ENCODE measurements around the gene MEF2D. TPM values are rescaled to one million over a fixed set of nuclear protein-coding genes. Genes with fewer than 3 reads are reported as not detected.

The MEF2D gene
- polyA plus RNA-seq, result 10 to 100 TPM in 2 of 4 donors, 1 to 10 TPM in 2; 5.8 to 23.7 (median 13.0) TPM
- long read RNA-seq, donor 1, result 0 reads
- long read RNA-seq, donor 2, result 0 reads
- long read RNA-seq, donor 3, result 0 reads
- long read RNA-seq, donor 4, result 0 reads
- long read RNA-seq, donor 5, result 0 reads
- long read RNA-seq, donor 6, result 0 reads
- long read RNA-seq, donor 7, result 0 reads
- long read RNA-seq, donor 8, result 0 reads
- long read RNA-seq, donor 9, result 0 reads
- long read RNA-seq, donor 10, partial matches to known transcripts, result 0 of 1 reads
- long read RNA-seq, donor 10, other reads (novel, unspliced or antisense), result 0 of 1 reads

DNA sequence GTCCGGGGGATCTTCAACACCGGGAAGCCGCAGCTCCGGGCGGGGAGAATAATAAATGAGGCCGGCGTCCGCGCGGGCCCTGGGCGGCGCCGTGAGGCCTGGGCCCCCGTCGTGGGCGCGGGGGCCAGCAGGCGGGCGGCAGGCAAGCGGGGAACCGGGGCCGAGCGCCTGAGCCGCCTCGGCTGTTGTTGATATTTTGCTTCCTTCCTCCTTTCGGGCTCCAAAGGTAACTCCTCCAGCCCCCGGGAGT lies at the start of gene MEF2D:
TSS of gene MEF2D (minus strand) at position 233 of the 250 bp plus-strand sequence. CDS start 17,483 bp downstream, outside the sequence.
- H3K4me1 ChIP-seq (ENCODE audit: control insufficient read depth in 3 of 3, insufficient read depth in 2 of 3, low read depth in 1 of 3, low read length in 2 of 3), result peaks cover 23 to 72% (median 41%) of the 10 kb centered on the region in 3 donors
- peak within 1 kb of the TSS; percentile 87 to 99 (median 96) for H3K4me3 ChIP-seq (ENCODE audit: low read depth in 1 of 3, low read length in 3 of 3)
- no peaks in the 10 kb centered on the region for H3K27me3 ChIP-seq (ENCODE audit: control insufficient read depth in 3 of 3, insufficient read depth in 3 of 3, low read length in 3 of 3)
- FAIRE-seq (no peak), DNase-seq (no peak)
- 0 to 1% (median 1%) methylated on average over 17 to 27 of the region's 27 CpGs for WGBS, 3 donors
- peaks cover 0 to 22% (median 0%) of the 10 kb centered on the region in 3 donors for H3K36me3 ChIP-seq (ENCODE audit: control insufficient read depth in 3 of 3, insufficient read depth in 2 of 3, low read depth in 1 of 3, low read length in 3 of 3)
- H3K27ac ChIP-seq (ENCODE audit: low read depth in 1 of 3, low read length in 2 of 3), result peak within 1 kb of the TSS; percentile 99
- H3K9me3 ChIP-seq (ENCODE audit: control insufficient read depth in 2 of 2, insufficient read depth in 1 of 2, low read depth in 1 of 2, low read length in 1 of 2), result no peaks in the 10 kb centered on the region

DNA sequence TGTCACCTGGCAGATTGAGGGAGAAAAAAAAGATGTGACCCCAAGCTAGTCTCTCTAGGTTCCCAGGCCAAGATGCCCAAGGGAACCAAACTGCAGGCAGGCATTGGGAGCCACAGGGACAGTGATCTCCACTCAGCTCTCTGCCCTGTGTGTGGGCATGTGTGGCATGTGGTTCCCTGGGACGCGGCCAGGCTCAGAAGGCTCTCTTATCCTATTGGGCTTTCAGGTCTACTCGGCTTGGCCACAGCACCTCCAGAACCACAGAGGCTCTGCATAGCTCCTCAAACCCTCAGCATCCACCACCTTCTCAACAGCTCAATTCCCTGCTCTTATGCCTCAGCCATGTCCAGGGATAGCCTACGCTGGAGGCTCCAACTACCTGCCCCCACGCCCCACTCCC lies 49.8 kb upstream of the MEF2D start:
- Histone ChIP-seq H3K9me3 (ENCODE audit: control insufficient read depth in 2 of 2, insufficient read depth in 1 of 2, low read depth in 1 of 2, low read length in 1 of 2) (no peaks in the 10 kb centered on the region), H3K4me1 (ENCODE audit: control insufficient read depth in 3 of 3, insufficient read depth in 2 of 3, low read depth in 1 of 3, low read length in 2 of 3) (no peaks in the 10 kb centered on the region), H3K36me3 (ENCODE audit: control insufficient read depth in 3 of 3, insufficient read depth in 2 of 3, low read depth in 1 of 3, low read length in 3 of 3) (peaks cover 0 to 54% (median 0%) of the 10 kb centered on the region in 3 donors), H3K27me3 (ENCODE audit: control insufficient read depth in 3 of 3, insufficient read depth in 3 of 3, low read length in 3 of 3) (no peaks in the 10 kb centered on the region), H3K4me3 (ENCODE audit: low read depth in 1 of 3, low read length in 3 of 3) (no peak overlapping the region), H3K27ac (ENCODE audit: low read depth in 1 of 3, low read length in 2 of 3) (no peak overlapping the region)
- FAIRE-seq (no peak), DNase-seq (no peak)
- WGBS, 3 donors, result 74 to 88% (median 88%) methylated on average over 5 of the region's 5 CpGs

DNA sequence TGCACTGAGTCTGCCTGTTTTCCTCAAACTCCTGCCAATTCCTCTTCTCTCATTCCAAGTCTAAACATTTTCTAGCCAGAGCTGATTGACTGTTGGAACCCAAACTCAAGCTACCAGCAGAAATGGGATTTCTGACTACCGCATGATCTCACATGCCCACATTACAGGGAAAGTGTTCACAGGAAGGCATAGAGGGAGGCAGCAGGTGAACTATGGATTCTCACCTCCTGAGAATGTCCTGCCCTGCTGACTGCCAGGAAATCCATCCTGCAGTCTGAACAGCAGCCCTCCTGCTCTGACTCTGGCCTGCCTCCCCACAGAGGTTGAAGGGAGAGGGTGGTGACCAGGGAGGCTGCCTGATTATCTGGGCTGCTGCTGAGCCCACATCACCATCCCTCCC lies 49.3 kb upstream of the MEF2D start:
- WGBS, 3 donors, result 85 to 100% (median 89%) methylated on average over 1 of the region's 1 CpG
- no peaks in the 10 kb centered on the region for H3K9me3 ChIP-seq (ENCODE audit: control insufficient read depth in 2 of 2, insufficient read depth in 1 of 2, low read depth in 1 of 2, low read length in 1 of 2)
- no peak for FAIRE-seq
- H3K4me3 ChIP-seq (ENCODE audit: low read depth in 1 of 3, low read length in 3 of 3), result no peak overlapping the region
- no peak for DNase-seq
- H3K27ac ChIP-seq (ENCODE audit: low read depth in 1 of 3, low read length in 2 of 3), result no peak overlapping the region
- no peaks in the 10 kb centered on the region for H3K4me1 ChIP-seq (ENCODE audit: control insufficient read depth in 3 of 3, insufficient read depth in 2 of 3, low read depth in 1 of 3, low read length in 2 of 3)
- H3K36me3 ChIP-seq (ENCODE audit: control insufficient read depth in 3 of 3, insufficient read depth in 2 of 3, low read depth in 1 of 3, low read length in 3 of 3), result peaks cover 0 to 55% (median 0%) of the 10 kb centered on the region in 3 donors
- no peaks in the 10 kb centered on the region for H3K27me3 ChIP-seq (ENCODE audit: control insufficient read depth in 3 of 3, insufficient read depth in 3 of 3, low read length in 3 of 3)

DNA sequence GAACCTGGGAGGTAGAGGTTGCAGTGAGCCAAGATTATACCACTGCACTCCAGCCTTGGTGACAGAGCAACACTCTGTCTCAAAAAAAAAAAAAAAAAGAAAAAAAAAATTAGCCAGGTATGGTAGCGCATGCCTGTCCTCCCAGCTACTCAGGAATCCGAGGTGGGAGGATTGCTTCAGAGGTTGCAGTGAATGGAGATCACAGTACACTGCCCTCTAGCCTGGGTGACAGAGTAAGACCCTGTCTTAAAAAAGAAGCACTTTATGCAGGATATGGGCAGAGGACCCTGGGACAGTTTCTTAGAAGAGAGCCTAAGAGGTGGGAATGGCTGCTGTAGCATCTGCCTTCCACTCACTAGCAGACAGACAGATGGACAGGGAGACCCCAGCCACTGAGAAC lies 48.8 kb upstream of the MEF2D start:
- Histone ChIP-seq H3K9me3 (ENCODE audit: control insufficient read depth in 2 of 2, insufficient read depth in 1 of 2, low read depth in 1 of 2, low read length in 1 of 2) (no peaks in the 10 kb centered on the region), H3K27me3 (ENCODE audit: control insufficient read depth in 3 of 3, insufficient read depth in 3 of 3, low read length in 3 of 3) (no peaks in the 10 kb centered on the region), H3K36me3 (ENCODE audit: control insufficient read depth in 3 of 3, insufficient read depth in 2 of 3, low read depth in 1 of 3, low read length in 3 of 3) (peaks cover 0 to 52% (median 0%) of the 10 kb centered on the region in 3 donors), H3K4me3 (ENCODE audit: low read depth in 1 of 3, low read length in 3 of 3) (no peak overlapping the region), H3K4me1 (ENCODE audit: control insufficient read depth in 3 of 3, insufficient read depth in 2 of 3, low read depth in 1 of 3, low read length in 2 of 3) (no peaks in the 10 kb centered on the region), H3K27ac (ENCODE audit: low read depth in 1 of 3, low read length in 2 of 3) (no peak overlapping the region)
- WGBS, 3 donors, result 80 to 83% (median 80%) methylated on average over 2 of the region's 2 CpGs
- no peak for DNase-seq
- no peak for FAIRE-seq

DNA sequence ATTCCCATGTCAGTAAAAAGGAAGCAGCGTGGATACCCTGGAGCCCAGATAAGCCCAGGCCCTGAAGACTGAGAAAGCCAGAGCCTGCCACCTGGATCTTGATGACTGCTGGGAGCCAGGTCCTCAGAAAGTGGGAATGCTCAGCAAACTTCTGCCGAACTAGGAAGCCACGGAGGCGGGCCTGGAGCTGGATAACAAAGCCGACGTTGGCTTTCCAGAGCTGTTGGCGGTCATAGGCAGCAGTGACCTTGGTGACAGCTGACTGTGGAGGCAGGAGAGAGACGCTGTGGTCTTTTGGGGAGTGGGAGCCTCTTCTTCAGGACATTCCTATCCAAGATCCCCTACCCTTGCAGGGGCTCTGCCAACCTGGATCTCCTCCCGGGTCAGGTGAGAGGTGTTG lies 47.4 kb upstream of the MEF2D start:
- H3K27ac ChIP-seq (ENCODE audit: low read depth in 1 of 3, low read length in 2 of 3), result no peak overlapping the region
- 94 to 98% (median 94%) methylated on average over 9 of the region's 9 CpGs for WGBS, 3 donors
- H3K36me3 ChIP-seq (ENCODE audit: control insufficient read depth in 3 of 3, insufficient read depth in 2 of 3, low read depth in 1 of 3, low read length in 3 of 3), result peaks cover 0 to 55% (median 0%) of the 10 kb centered on the region in 3 donors
- no peaks in the 10 kb centered on the region for H3K9me3 ChIP-seq (ENCODE audit: control insufficient read depth in 2 of 2, insufficient read depth in 1 of 2, low read depth in 1 of 2, low read length in 1 of 2)
- FAIRE-seq (no peak), DNase-seq (no peak)
- no peaks in the 10 kb centered on the region for H3K27me3 ChIP-seq (ENCODE audit: control insufficient read depth in 3 of 3, insufficient read depth in 3 of 3, low read length in 3 of 3)
- no peaks in the 10 kb centered on the region for H3K4me1 ChIP-seq (ENCODE audit: control insufficient read depth in 3 of 3, insufficient read depth in 2 of 3, low read depth in 1 of 3, low read length in 2 of 3)
- no peak overlapping the region for H3K4me3 ChIP-seq (ENCODE audit: low read depth in 1 of 3, low read length in 3 of 3)

DNA sequence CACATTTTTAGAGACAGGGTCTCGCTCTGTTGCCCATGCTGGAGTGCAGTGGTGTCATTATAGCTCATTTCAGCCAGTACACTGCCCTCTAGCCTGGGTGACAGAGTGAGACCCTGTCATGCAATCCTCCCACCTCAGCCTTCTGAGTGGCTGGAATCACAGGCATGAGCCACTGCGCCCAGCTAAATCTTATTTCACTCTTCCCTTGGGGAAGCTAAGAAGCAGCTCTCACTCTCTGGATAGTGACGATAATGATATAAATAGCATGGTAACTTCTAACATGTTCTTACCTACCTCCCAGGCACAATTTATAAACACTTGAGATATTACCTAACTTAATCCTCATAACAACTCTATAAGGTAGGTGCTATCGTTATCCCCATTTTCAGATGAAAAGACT lies 46.9 kb upstream of the MEF2D start:
- peaks cover 0 to 1% (median 0%) of the 10 kb centered on the region in 3 donors for H3K4me1 ChIP-seq (ENCODE audit: control insufficient read depth in 3 of 3, insufficient read depth in 2 of 3, low read depth in 1 of 3, low read length in 2 of 3)
- no peaks in the 10 kb centered on the region for H3K27me3 ChIP-seq (ENCODE audit: control insufficient read depth in 3 of 3, insufficient read depth in 3 of 3, low read length in 3 of 3)
- DNase-seq, result no peak
- H3K27ac ChIP-seq (ENCODE audit: low read depth in 1 of 3, low read length in 2 of 3), result no peak overlapping the region
- peaks cover 0 to 54% (median 0%) of the 10 kb centered on the region in 3 donors for H3K36me3 ChIP-seq (ENCODE audit: control insufficient read depth in 3 of 3, insufficient read depth in 2 of 3, low read depth in 1 of 3, low read length in 3 of 3)
- no peaks in the 10 kb centered on the region for H3K9me3 ChIP-seq (ENCODE audit: control insufficient read depth in 2 of 2, insufficient read depth in 1 of 2, low read depth in 1 of 2, low read length in 1 of 2)
- WGBS, 3 donors, result 95 to 99% (median 98%) methylated on average over 4 of the region's 4 CpGs
- FAIRE-seq, result no peak
- H3K4me3 ChIP-seq (ENCODE audit: low read depth in 1 of 3, low read length in 3 of 3), result no peak overlapping the region

DNA sequence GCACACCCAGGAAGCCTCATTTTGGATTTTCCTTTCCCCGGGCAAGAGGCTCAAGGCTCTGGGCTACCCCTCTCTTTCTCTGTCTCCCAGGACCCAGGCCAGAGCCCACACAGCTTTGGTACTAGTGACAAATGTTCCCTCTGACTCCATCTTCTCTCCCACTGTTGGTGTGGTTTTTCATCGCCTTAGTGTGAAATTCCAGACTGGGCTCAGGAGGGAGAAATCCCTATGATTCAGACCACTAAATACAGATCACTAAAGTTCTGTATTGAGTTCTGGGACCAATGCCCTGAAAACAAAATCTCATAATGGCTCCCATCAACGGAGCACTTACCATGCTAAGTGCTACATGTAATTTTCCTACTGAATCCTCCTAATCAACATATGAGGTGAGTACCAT lies 45.7 kb upstream of the MEF2D start:
- 83 to 95% (median 90%) methylated on average over 3 of the region's 3 CpGs for WGBS, 3 donors
- FAIRE-seq, result no peak

DNA sequence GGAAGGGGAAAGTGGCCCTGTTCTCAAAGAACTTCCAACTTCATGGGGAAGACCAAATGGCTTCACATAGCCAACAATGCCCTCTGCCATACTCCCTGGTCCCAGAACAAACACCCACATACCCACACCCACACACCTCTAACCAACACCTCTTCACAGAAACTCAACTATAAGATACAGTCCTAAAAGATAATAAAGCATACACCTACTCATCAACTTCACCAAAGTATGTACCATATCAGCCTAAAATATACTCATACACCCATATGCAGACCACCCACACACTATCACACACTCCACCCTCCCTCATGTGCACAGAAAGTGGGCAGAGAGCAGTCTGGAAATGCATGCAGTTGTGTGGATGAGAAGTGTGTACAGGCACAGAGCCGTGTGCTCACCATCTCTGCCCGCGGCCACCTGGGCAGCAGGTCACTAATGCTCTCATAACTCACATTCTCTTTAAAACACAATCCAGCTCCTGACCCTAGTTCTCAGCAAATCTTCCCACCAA lies 44.1 kb upstream of the MEF2D start:
- FAIRE-seq (no peak), DNase-seq (no peak)
- Histone ChIP-seq H3K4me3 (ENCODE audit: low read depth in 1 of 3, low read length in 3 of 3) (no peak overlapping the region), H3K9me3 (ENCODE audit: control insufficient read depth in 2 of 2, insufficient read depth in 1 of 2, low read depth in 1 of 2, low read length in 1 of 2) (no peaks in the 10 kb centered on the region), H3K4me1 (ENCODE audit: control insufficient read depth in 3 of 3, insufficient read depth in 2 of 3, low read depth in 1 of 3, low read length in 2 of 3) (peaks cover 0 to 9% (median 0%) of the 10 kb centered on the region in 3 donors), H3K27ac (ENCODE audit: low read depth in 1 of 3, low read length in 2 of 3) (no peak overlapping the region), H3K27me3 (ENCODE audit: control insufficient read depth in 3 of 3, insufficient read depth in 3 of 3, low read length in 3 of 3) (no peaks in the 10 kb centered on the region), H3K36me3 (ENCODE audit: control insufficient read depth in 3 of 3, insufficient read depth in 2 of 3, low read depth in 1 of 3, low read length in 3 of 3) (peaks cover 0 to 50% (median 0%) of the 10 kb centered on the region in 3 donors)
- whole genome bisulfite sequencing, 3 donors, result 96 to 100% (median 99%) methylated on average over 3 of the region's 3 CpGs

More for the DNA sequence above, 45.7 kb upstream of the MEF2D start:
- H3K4me1 ChIP-seq (ENCODE audit: control insufficient read depth in 3 of 3, insufficient read depth in 2 of 3, low read depth in 1 of 3, low read length in 2 of 3), result peaks cover 0 to 9% (median 0%) of the 10 kb centered on the region in 3 donors
- DNase-seq, result no peak
- H3K9me3 ChIP-seq (ENCODE audit: control insufficient read depth in 2 of 2, insufficient read depth in 1 of 2, low read depth in 1 of 2, low read length in 1 of 2), result no peaks in the 10 kb centered on the region
- no peak overlapping the region for H3K27ac ChIP-seq (ENCODE audit: low read depth in 1 of 3, low read length in 2 of 3)
- peaks cover 0 to 49% (median 0%) of the 10 kb centered on the region in 3 donors for H3K36me3 ChIP-seq (ENCODE audit: control insufficient read depth in 3 of 3, insufficient read depth in 2 of 3, low read depth in 1 of 3, low read length in 3 of 3)
- no peak overlapping the region for H3K4me3 ChIP-seq (ENCODE audit: low read depth in 1 of 3, low read length in 3 of 3)
- no peaks in the 10 kb centered on the region for H3K27me3 ChIP-seq (ENCODE audit: control insufficient read depth in 3 of 3, insufficient read depth in 3 of 3, low read length in 3 of 3)

DNA sequence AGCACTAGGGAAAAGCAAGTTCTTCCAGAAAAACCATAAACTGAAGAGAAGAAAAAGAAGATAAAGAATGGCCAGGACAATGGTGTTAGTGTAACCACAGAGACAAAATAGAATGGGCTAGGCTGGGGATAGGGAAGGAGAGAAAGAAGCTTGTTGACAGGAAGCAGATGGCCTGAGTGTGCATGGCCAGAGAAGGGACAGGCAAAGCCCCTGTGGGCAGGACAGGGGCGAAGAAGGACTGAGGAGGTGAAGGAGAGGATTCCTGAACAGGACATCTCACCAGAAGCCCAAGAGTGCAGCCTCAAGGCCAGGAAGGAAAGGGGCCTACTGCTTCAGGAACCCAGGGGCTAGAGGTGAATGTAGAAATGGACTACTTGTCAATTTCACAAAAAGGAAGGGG lies 42.5 kb upstream of the MEF2D start:
- WGBS, 3 donors, result 83 to 95% (median 86%) methylated on average over 1 of the region's 1 CpG
- Histone ChIP-seq H3K27me3 (ENCODE audit: control insufficient read depth in 3 of 3, insufficient read depth in 3 of 3, low read length in 3 of 3) (no peaks in the 10 kb centered on the region), H3K9me3 (ENCODE audit: control insufficient read depth in 2 of 2, insufficient read depth in 1 of 2, low read depth in 1 of 2, low read length in 1 of 2) (no peaks in the 10 kb centered on the region), H3K36me3 (ENCODE audit: control insufficient read depth in 3 of 3, insufficient read depth in 2 of 3, low read depth in 1 of 3, low read length in 3 of 3) (peaks cover 0 to 50% (median 0%) of the 10 kb centered on the region in 3 donors), H3K4me1 (ENCODE audit: control insufficient read depth in 3 of 3, insufficient read depth in 2 of 3, low read depth in 1 of 3, low read length in 2 of 3) (peaks cover 0 to 9% (median 0%) of the 10 kb centered on the region in 3 donors), H3K4me3 (ENCODE audit: low read depth in 1 of 3, low read length in 3 of 3) (no peak overlapping the region), H3K27ac (ENCODE audit: low read depth in 1 of 3, low read length in 2 of 3) (no peak overlapping the region)
- DNase-seq, result no peak
- FAIRE-seq, result no peak
